COLO829 (cell line): Measurements from ENCODE around the gene HNRNPDL.
"Not testable (repeated sequence)": the region's sequence is repeated elsewhere in the genome, so short reads cannot be mapped to it uniquely, and the experiment has no call there.

ENCODE experiments used
- DNase-seq: peaks from one replicate; pipeline ENCODE4 v3.0.0; 2012; ENCODE audit warnings: low spot score

Gene HNRNPDL

GRCh38 chr4:82386312-82386711, 44.0 kb downstream of the HNRNPDL start:
- DNase-seq = not testable (repeated sequence)

GRCh38 chr4:82382751-82383150, 47.5 kb downstream of the HNRNPDL start:
- DNase-seq = no peak

- no peak for DNase-seq
Observed at GRCh38 chr4:82381661-82382296, 48.5 kb downstream of the HNRNPDL start.

- no peak for DNase-seq
Observed at GRCh38 chr4:82381235-82381634, 49.0 kb downstream of the HNRNPDL start.

- DNase-seq = no peak
Observed at GRCh38 chr4:82380831-82381230, 49.4 kb downstream of the HNRNPDL start.

- DNase-seq = peak; percentile 46
Observed at GRCh38 chr4:82380344-82380743, 49.9 kb downstream of the HNRNPDL start.

GRCh38 chr4:82376109-82376508, 54.2 kb downstream of the HNRNPDL start:
- DNase-seq = no peak

GRCh38 chr4:82373816-82374625, 56.2 kb downstream of the HNRNPDL start, which contains the start of gene HNRNPD:
HNRNPD (minus strand) TSS chr4:82373991; CDS start chr4:82373678, 313 bp downstream.
- DNase-seq = peak; percentile 99

- DNase-seq = no peak
Observed at GRCh38 chr4:82373486-82373815, 56.8 kb downstream of the HNRNPDL start.
